Testis (tissue), 2 donors: ENCODE data around the gene BMP6.

Experiments used
- POLR2A ChIP-seq: fragments of 450-650 bp; IDR thresholded peaks from one replicate; pipeline ENCODE4 v1.6.1; 2017; ENCODE audit warnings: antibody characterized with exemption, mild to moderate bottlenecking, moderate library complexity
- TF ChIP-seq, protein P1 (sequence below), 3 experiments: fragments of 450-650 bp in 2 of 3; fragments of 200-600 bp in 1 of 3; sonication (generic) in 1 of 3; IDR thresholded peaks; one replicate each; pipeline ENCODE4 v1.5.1; 2016 to 2019; ENCODE audit warnings: antibody characterized with exemption in 3 of 3, mild to moderate bottlenecking in 2 of 3, moderate library complexity in 1 of 3

DNA sequence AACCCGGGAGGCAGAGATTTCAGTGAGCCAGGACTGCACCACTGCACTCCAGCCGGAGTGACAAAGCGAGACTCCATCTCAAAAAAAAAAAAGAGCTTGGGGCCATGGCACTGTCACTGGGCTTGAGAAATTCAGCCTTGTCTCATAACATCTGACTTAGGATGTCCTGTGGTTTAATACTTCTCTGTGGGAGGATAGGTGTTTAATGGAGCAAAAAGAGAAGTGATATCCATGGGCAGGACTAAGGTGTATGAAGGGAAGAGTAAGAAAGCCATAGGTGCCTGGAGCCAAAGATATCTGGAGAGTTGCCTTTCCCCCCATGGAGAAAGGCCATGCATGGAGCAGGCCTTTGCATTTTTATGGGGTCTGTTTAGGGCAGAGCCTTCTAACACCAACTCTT lies 11.2 kb downstream of the BMP6 start:
- no peak for TF ChIP-seq POLR2A
- TF ChIP-seq, protein P1, sequence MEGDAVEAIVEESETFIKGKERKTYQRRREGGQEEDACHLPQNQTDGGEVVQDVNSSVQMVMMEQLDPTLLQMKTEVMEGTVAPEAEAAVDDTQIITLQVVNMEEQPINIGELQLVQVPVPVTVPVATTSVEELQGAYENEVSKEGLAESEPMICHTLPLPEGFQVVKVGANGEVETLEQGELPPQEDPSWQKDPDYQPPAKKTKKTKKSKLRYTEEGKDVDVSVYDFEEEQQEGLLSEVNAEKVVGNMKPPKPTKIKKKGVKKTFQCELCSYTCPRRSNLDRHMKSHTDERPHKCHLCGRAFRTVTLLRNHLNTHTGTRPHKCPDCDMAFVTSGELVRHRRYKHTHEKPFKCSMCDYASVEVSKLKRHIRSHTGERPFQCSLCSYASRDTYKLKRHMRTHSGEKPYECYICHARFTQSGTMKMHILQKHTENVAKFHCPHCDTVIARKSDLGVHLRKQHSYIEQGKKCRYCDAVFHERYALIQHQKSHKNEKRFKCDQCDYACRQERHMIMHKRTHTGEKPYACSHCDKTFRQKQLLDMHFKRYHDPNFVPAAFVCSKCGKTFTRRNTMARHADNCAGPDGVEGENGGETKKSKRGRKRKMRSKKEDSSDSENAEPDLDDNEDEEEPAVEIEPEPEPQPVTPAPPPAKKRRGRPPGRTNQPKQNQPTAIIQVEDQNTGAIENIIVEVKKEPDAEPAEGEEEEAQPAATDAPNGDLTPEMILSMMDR (IDR thresholded peaks at IDR 0.05) = no peak
